NCI-H748 (cell line): ENCODE measurements around the gene SLBP.

Source experiments
- DNase-seq: peaks from one replicate; lab custom pipeline; 2025; ENCODE audit not compliant: unreplicated experiment; lab: John Stamatoyannopoulos, UW

The SLBP gene

GRCh38 chr4:1655676-1656075 lies 56.4 kb downstream of the SLBP start:
- no peak for DNase-seq

GRCh38 chr4:1655081-1655480 lies 57.0 kb downstream of the SLBP start:
- no peak for DNase-seq

GRCh38 chr4:1654216-1654955 lies 57.7 kb downstream of the SLBP start:
- no peak for DNase-seq

GRCh38 chr4:1653776-1654175 lies 58.3 kb downstream of the SLBP start:
- DNase-seq = no peak

- DNase-seq = no peak
Measured at GRCh38 chr4:1652088-1652487, 60.0 kb downstream of the SLBP start.

- DNase-seq = no peak
Measured at GRCh38 chr4:1651609-1652008, 60.5 kb downstream of the SLBP start.

- no peak for DNase-seq
Measured at GRCh38 chr4:1648962-1649361, 63.2 kb downstream of the SLBP start.

GRCh38 chr4:1647432-1647831 lies 64.7 kb downstream of the SLBP start:
- DNase-seq = no peak

GRCh38 chr4:1646690-1647089 lies 65.4 kb downstream of the SLBP start:
- DNase-seq = no peak

GRCh38 chr4:1644891-1645657 lies 67.0 kb downstream of the SLBP start:
- DNase-seq = no peak

- no peak for DNase-seq
Measured at GRCh38 chr4:1643971-1644735, 68.0 kb downstream of the SLBP start.
